Vagina (tissue), 2 donors: ENCODE data around the gene OXSR1.

Experiments used
- POLR2A ChIP-seq, 2 donors: fragments of 450-650 bp; IDR thresholded peaks; one replicate each; pipeline ENCODE4 v1.6.1; 2017; ENCODE audit warnings: antibody characterized with exemption in 2 of 2, mild to moderate bottlenecking in 2 of 2, moderate library complexity in 2 of 2
- POLR2AphosphoS5 ChIP-seq, 2 donors: sonication (generic); formaldehyde crosslinking; IDR thresholded peaks; one replicate each; pipeline ENCODE4 v1.9.0; 2017; ENCODE audit warnings: antibody characterized with exemption in 2 of 2, mild to moderate bottlenecking in 2 of 2, low read depth in 1 of 2; ENCODE audit not compliant: insufficient read depth in 1 of 2
- TF ChIP-seq, protein P1 (sequence below), 3 experiments: fragments of 450-650 bp in 2 of 3; fragments of 200-600 bp in 1 of 3; sonication (generic) in 1 of 3; IDR thresholded peaks; one replicate each; pipeline ENCODE4 v1.5.1; 2017 to 2019; ENCODE audit warnings: antibody characterized with exemption in 3 of 3, mild to moderate bottlenecking in 2 of 3, moderate library complexity in 2 of 3

GRCh38 chr3:38157595-38157994 lies 7.7 kb upstream of the OXSR1 start:
- no peak for TF ChIP-seq POLR2A (IDR thresholded peaks at IDR 0.05)
- TF ChIP-seq, protein P1, sequence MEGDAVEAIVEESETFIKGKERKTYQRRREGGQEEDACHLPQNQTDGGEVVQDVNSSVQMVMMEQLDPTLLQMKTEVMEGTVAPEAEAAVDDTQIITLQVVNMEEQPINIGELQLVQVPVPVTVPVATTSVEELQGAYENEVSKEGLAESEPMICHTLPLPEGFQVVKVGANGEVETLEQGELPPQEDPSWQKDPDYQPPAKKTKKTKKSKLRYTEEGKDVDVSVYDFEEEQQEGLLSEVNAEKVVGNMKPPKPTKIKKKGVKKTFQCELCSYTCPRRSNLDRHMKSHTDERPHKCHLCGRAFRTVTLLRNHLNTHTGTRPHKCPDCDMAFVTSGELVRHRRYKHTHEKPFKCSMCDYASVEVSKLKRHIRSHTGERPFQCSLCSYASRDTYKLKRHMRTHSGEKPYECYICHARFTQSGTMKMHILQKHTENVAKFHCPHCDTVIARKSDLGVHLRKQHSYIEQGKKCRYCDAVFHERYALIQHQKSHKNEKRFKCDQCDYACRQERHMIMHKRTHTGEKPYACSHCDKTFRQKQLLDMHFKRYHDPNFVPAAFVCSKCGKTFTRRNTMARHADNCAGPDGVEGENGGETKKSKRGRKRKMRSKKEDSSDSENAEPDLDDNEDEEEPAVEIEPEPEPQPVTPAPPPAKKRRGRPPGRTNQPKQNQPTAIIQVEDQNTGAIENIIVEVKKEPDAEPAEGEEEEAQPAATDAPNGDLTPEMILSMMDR (IDR thresholded peaks at IDR 0.05): no peak
- no peak for TF ChIP-seq POLR2AphosphoS5 (IDR thresholded peaks at IDR 0.05; ENCODE audit: insufficient read depth in 1 of 2, low read depth in 1 of 2)
